ENCODE measurements around the gene FGF6.

FGF6 gene

DNA sequence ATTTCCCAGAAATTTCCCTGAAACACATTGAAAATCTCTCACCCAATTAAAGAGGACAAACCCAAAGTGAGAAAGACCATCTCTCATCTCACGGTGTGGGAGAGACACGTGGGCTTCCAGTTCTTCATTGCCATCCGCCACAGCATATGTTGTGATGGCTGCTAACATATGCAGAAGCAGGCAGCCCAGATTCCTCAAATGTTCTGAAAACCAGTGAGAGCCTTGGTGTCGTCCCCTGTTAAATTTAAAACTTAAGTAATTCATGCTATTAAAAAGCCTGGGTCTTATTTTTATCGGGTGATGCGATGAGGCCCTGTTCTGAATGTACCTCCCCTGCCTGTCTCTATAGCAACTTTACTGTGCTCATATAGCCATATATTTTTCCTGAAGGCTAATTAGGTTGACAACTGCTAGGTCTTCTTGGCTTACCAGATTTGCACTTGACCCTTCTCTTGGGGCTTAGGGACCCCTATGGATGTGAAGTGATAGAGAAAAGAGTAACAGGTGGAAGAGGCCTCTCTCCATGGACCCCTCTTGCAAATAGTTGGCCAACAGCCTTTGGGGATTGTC is 2.8 kb upstream of the FGF6 start:
- DNase-seq (ENCODE audit: low read depth in 1 of 2, low spot score in 1 of 2) = no peak

DNA sequence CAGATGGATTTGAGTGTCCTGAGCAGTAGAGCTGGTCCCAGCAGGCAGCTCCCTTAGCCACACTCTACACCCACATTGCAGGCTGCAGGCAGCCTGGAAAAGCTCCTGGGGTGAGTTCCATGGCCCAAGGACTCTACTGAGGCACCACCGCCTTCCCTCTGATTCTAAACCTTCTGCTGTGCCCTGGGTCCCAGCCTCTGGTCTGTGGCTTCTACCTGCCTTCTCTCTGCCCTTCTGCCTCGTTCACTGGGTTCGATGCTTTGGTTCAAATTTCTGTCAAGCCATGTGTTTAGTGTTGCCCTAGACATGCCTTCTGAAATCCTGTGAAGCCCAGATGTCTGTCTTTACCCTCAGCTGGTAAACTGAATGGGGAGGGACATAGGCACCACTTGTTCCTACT is 1.5 kb upstream of the FGF6 start:
- no peak for DNase-seq (ENCODE audit: low read depth in 1 of 2, low spot score in 1 of 2)

DNA sequence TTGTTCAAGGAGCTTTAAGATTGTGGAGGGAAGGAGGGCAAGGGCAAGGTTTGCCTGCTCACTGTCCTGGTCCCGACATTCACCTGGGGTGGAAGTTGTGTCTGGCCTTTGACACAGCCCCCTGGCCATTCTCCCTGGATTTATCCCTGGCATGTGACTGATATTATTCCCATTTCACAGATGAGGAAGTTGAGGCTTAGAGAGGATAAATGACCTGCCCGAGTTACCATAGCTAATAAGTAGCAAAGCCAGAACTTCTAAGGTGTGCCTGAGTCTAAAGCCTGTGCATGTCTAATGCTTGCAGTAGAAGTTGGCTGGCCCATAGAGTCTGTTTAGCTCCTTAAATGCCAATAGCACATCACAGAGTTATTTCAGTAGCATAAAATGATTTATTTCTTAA is 720 bp upstream of the FGF6 start:
- no peak for DNase-seq (ENCODE audit: low read depth in 1 of 2, low spot score in 1 of 2)

- DNase-seq (ENCODE audit: low read depth in 1 of 2, low spot score in 1 of 2) = no peak
These were observed 1.6 kb downstream of the FGF6 start for GRCh38 chr12:4444031-4444430.

DNA sequence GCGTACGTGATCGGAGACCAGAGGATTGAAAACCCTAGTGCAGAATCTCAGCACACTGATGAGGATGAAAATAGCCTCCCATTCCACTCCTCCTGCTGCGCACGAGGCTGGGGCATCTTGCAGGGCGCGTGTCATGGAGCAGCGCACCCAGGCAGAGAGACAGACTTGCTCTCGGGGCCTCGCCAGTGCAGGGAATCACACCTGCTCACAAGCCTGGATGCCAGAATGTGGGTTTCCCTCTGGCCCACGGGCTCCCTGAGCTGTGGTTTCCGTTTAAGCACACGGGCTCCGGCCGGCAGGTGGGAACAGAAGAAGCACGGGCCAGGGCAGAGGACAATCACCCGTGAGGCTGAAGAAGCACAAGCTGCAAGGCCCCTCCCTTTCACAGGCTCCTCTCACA is 2.0 kb downstream of the FGF6 start:
- DNase-seq (ENCODE audit: low read depth in 1 of 2, low spot score in 1 of 2) = no peak

GRCh38 chr12:4441355-4442335 is 4.0 kb downstream of the FGF6 start:
- no peak for DNase-seq (ENCODE audit: low read depth in 1 of 2, low spot score in 1 of 2)

- DNase-seq (ENCODE audit: low read depth in 1 of 2, low spot score in 1 of 2) = no peak
These were observed 5.3 kb downstream of the FGF6 start for GRCh38 chr12:4440187-4440941.

GRCh38 chr12:4439736-4440135 is 5.9 kb downstream of the FGF6 start:
- no peak for DNase-seq (ENCODE audit: low read depth in 1 of 2, low spot score in 1 of 2)

DNA sequence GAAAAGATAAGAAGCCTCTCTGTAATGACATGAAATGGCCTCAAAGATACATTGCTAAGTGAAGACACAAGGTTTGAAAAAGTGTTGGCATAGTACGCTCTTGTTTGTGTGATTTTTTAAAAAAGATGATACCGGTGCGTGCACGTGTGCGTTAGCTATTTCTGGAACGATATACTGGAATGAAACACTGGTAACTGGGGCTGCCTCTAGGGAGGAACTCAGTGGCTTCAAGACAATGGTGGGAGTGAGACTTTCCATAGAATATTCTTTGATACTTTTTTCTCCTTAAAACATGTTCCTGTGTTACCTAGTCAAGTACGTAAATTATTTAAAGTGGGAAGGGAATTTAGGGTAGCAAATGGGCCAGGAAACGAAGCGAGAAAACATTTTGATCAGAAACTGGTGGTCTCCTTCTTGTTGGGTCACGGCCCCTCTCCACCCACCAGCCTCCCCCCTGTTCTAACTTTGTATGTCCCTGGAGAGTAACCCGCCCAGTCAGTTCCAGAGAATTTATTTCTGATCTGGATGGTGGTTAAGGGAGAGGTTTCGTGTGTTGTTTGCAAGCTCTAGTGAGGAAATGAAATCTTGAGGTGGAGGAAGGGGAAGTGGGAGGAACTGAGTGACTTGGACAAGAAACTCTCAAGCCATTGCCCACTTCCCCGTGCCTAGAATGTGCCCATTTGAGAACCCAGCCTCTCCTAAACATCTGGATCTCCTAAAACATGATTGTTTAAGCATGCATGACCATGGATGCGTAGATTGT is 6.6 kb downstream of the FGF6 start:
- DNase-seq (ENCODE audit: low read depth in 1 of 2, low spot score in 1 of 2) = no peak

DNA sequence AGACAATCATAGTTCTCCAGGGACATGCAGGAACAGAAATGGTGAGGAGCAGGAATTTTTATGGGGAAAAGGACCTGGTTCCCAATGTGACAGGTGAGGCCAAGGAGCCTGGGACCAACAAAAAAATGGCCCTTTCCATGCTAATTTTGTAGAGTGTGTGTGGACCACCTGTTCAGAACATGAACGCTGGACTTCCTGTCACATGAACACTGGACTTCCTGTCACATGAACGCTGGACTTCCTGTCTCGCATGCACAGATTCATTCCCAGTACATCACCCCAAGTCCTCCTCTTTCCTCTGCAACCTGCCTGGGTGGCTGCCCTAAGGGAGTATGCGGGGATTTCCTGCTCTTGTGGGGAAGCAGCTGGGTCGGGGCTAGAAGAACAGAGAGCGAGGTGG is 10.1 kb downstream of the FGF6 start:
- no peak for DNase-seq (ENCODE audit: low read depth in 1 of 2, low spot score in 1 of 2)

DNA sequence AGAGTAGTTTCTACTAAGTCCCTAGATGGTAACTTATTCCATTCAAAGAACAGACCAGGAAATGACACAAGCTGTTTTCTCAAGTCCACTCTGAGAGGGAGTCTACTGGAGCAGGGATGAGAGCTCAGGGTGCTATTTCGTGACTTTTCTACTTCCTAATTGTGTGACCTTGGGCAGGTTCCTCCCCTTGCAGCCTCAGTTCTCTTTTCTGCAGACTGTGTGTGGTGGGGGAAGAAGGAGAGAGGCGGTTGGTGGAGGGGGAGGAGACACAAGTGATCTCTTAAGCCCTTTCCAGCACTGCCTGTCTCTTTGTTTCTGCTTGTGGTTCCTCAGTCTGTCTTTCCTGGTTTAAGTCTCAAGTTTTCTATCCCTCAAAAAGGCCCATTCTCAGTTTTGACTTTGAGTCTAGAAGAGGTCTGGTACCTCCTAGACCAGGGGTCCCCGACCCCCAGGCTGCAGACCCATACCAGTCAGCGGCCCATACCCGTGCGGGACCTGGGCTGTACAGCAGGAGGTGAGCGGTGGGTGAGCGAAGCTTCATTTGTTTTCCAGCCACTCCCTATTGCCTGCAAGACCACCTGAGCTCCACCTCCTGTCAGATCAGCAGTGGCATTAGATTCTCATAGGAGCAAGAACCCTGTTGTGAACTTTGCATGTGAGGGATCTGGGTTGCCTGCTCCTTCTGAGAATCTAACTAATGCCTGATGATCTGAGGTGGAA is 10.7 kb downstream of the FGF6 start:
- no peak for DNase-seq (ENCODE audit: low read depth in 1 of 2, low spot score in 1 of 2)

- DNase-seq (ENCODE audit: low read depth in 1 of 2, low spot score in 1 of 2) = no peak
These were observed 11.3 kb downstream of the FGF6 start for GRCh38 chr12:4434301-4434700.

- no peak for DNase-seq (ENCODE audit: low read depth in 1 of 2, low spot score in 1 of 2)
These were observed 11.9 kb downstream of the FGF6 start for GRCh38 chr12:4433745-4434058.

DNA sequence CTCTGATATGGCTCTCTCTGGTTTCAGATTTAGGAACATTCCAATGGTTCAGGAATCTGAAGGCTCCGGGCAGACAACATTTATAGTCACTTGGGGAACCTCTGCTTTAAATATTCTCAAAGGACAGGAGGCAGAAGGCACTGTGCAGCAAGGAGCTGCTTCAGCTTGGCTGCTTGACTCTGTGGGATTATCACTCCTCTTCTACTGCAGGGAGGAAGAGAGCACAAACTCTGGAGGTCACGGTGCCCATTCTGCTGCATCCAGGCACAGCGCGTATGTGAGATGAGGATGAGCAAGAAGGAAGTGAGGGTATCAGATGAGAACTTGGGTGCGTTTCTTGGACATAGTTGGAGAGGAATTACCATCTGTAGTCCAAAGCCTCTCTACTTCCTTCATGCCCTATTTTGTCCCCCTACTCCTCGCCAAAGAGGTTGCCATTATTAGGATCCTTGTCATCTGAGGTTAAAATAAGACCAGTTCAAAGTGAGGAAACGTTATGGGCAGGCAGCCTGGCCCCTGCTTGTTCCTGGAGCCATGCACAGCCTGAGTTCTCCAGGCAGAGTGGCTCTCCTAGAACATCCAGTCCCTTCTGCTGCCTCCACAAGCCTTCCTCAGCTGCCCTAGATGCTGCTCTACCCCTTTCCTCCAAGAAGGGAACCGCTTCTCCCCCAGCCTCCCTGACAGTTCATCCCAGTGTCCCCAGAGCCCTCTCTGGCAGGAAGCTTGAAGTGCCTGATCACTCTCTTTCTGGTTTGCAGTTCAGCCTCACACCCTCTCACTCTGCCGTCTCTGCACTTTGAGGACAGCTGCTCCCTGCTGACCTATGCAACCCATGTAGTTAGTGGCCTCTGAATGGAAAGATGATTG is 12.5 kb downstream of the FGF6 start:
- DNase-seq (ENCODE audit: low read depth in 1 of 2, low spot score in 1 of 2) = no peak

DNA sequence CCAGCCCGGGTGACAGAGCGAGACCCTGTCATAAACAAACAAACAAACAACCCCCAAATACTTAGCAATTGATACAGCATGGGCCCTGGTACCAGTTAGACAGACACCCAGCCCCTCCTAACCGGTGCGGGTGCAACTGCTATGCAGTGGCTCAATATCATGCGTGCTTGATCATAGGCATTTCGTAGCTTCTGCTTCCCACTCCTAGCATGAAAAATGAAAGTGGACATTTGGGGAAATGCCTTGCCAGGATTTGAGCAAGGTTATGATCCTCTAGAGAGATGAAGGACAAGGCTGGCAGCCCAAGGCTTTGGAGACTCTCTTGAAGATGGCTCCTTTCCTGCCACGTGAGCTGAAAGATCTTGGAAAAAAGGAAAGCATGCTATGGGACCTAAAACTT is 13.7 kb downstream of the FGF6 start:
- no peak for DNase-seq (ENCODE audit: low read depth in 1 of 2, low spot score in 1 of 2)

- DNase-seq (ENCODE audit: low read depth in 1 of 2, low spot score in 1 of 2) = no peak
These were observed 14.2 kb downstream of the FGF6 start for GRCh38 chr12:4431436-4431835.

DNA sequence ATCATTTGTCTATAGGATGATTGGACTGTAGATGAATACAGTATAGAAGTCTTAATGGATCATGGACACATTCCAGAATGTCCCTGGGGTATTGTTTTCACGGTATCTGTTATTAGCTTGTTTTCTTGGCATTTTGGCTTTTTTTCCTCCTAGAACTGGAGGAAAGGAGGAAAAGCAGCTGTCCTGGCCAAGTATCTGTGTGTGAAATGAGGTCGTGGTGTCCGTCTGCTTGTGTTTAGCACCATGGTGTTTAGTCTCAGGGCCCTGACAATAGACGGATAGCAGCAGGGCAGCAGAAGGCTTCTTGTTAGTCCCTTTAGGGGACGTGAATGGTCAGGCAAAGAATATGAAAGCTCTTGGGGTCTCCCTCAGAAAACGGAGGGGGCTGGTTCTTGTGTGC is 21.2 kb downstream of the FGF6 start:
- DNase-seq (ENCODE audit: low read depth in 1 of 2, low spot score in 1 of 2) = no peak

GRCh38 chr12:4423528-4424195 is 22.0 kb downstream of the FGF6 start:
- DNase-seq (ENCODE audit: low read depth in 1 of 2, low spot score in 1 of 2) = no peak

GRCh38 chr12:4422985-4423384 is 22.6 kb downstream of the FGF6 start:
- no peak for DNase-seq (ENCODE audit: low read depth in 1 of 2, low spot score in 1 of 2)

Data from activated CD4-positive, alpha-beta T cell treated with anti-CD3 and anti-CD28 coated beads, Interleukin-2, amount 50 U/mL, for 24 hours (primary cell).